ENCODE measurements around the gene DLGAP4.

DLGAP4 gene

DNA sequence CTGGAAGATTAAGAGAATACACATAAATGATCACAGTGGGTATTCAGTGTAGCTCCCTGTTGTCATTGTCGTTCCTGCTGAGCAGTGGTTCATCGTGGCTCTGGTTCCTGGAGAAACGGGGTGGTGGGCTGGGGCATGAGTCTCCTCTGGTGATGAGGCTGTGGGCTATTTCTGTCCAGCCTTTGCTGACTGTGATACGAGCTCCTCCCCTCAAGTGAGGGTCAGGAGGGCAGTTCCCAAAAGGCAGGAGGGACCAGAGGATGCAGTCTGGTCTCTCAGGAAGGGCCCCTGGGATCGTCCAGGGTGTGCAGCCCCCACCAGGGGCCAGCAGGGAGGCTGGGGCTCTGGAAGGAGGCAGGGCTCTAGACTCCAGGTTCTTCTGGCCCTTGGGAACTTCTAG, 31.1 kb upstream of the DLGAP4 start:
- Histone ChIP-seq H3K27me3 (ENCODE audit: control insufficient read depth in 5 of 5, insufficient read depth in 4 of 5, low read length in 5 of 5) (peaks cover 9 to 24% (median 17%) of the 10 kb centered on the region in 5 donors), H3K36me3 (ENCODE audit: control insufficient read depth in 5 of 5, insufficient read depth in 5 of 5, low read length in 5 of 5) (no peaks in the 10 kb centered on the region), H3K9ac (ENCODE audit: low read length in 5 of 5) (no peak overlapping the region), H3K4me1 (ENCODE audit: control insufficient read depth in 5 of 5, insufficient read depth in 5 of 5, low read length in 5 of 5) (no peaks in the 10 kb centered on the region), H3K27ac (ENCODE audit: low read depth, low read length) (no peak overlapping the region), H3K4me3 (ENCODE audit: low read depth in 1 of 5, low read length in 5 of 5) (no peak overlapping the region), H3K9me3 (ENCODE audit: control insufficient read depth in 5 of 5, low read length in 5 of 5) (peaks cover 0 to 2% (median 0%) of the 10 kb centered on the region in 5 donors)

DNA sequence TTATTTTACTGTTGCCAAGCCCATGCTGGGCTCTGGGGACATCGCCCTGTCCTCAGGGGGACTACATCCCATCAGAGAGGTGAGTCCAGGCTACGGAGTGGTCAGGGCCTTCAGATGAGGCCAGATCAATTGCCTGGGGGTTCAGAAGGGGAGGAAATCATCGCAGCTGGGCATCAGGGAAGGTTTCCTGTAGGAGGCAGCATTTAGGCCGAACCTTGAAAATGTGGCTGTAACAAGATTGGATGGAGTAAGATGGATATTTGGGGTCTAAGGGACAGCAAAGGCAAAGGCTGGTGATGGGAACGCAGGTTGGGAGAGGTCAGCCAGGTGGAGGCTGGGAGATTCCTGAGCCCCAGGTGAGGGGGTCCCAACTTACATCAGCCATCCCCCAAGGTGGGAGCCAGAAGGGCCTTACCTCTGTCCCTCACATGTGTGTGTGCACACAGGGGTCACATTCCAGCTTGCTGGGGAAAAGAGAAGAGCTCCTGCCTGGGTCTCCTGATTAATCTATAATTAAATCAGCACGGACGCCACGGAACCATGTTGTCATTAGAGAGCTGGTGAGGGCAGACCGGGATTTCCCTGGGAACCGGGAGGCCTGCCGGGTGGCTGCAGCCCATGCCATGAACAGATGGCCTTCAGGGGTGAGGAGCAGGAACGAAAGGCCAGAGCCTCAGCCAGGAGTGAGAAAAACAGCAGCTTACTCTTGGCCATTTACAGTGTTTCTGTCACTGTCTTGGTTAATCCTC, 30.5 kb upstream of the DLGAP4 start:
- Histone ChIP-seq H3K4me1 (ENCODE audit: control insufficient read depth in 5 of 5, insufficient read depth in 5 of 5, low read length in 5 of 5) (no peaks in the 10 kb centered on the region), H3K9ac (ENCODE audit: low read length in 5 of 5) (no peak overlapping the region), H3K27me3 (ENCODE audit: control insufficient read depth in 5 of 5, insufficient read depth in 4 of 5, low read length in 5 of 5) (peaks cover 9 to 24% (median 19%) of the 10 kb centered on the region in 5 donors), H3K9me3 (ENCODE audit: control insufficient read depth in 5 of 5, low read length in 5 of 5) (peaks cover 0 to 2% (median 0%) of the 10 kb centered on the region in 5 donors), H3K27ac (ENCODE audit: low read depth, low read length) (no peak overlapping the region), H3K36me3 (ENCODE audit: control insufficient read depth in 5 of 5, insufficient read depth in 5 of 5, low read length in 5 of 5) (no peaks in the 10 kb centered on the region), H3K4me3 (ENCODE audit: low read depth in 1 of 5, low read length in 5 of 5) (no peak overlapping the region)

DNA sequence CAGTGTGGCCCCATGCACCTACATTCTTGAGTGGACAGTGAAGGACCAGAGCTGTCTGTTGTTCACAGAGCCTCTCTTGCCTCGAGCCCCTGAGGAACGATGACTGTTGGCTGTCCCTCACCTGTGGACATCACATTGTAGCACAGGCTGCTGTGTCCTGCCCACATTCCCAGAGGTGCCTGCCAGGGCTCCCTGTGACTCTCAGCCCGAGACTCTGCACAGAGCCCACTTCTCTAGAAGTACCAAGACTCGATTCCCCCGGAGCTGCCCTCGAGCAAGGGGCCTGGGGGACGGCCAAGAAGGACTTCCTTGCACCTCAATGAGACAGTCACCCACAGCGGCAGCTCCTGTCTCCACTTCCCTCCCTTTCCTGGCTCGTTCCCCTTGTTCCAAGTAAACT, 28.6 kb upstream of the DLGAP4 start:
- H3K27ac ChIP-seq (ENCODE audit: low read depth, low read length): no peak overlapping the region
- no peak overlapping the region for H3K4me3 ChIP-seq (ENCODE audit: low read depth in 1 of 5, low read length in 5 of 5)
- no peaks in the 10 kb centered on the region for H3K36me3 ChIP-seq (ENCODE audit: control insufficient read depth in 5 of 5, insufficient read depth in 5 of 5, low read length in 5 of 5)
- H3K9me3 ChIP-seq (ENCODE audit: control insufficient read depth in 5 of 5, low read length in 5 of 5): peaks cover 0 to 2% (median 0%) of the 10 kb centered on the region in 5 donors
- no peaks in the 10 kb centered on the region for H3K4me1 ChIP-seq (ENCODE audit: control insufficient read depth in 5 of 5, insufficient read depth in 5 of 5, low read length in 5 of 5)
- H3K27me3 ChIP-seq (ENCODE audit: control insufficient read depth in 5 of 5, insufficient read depth in 4 of 5, low read length in 5 of 5): peaks cover 7 to 24% (median 19%) of the 10 kb centered on the region in 5 donors
- no peak overlapping the region for H3K9ac ChIP-seq (ENCODE audit: low read length in 5 of 5)

DNA sequence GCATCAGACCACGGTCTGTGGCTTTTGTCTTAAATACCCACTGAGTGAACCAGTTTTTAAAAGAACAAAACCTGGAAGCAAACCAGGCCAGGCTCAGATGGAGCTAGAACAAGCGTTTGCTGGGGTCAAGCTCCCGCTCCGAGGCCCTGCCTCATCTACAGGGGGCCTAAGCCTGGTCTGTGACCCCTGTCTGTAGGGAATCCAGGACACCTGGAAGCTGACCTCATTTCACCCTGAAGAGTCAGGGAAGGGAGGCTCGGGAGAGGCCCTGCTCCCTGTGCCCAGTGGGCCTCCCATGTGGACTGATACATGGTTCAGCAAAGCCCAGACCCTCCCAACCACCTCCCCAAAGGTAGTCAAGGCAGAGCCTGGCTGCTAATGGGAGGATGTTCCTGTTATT, 26.8 kb upstream of the DLGAP4 start:
- H3K9ac ChIP-seq (ENCODE audit: low read length in 5 of 5): no peak overlapping the region
- no peak overlapping the region for H3K27ac ChIP-seq (ENCODE audit: low read depth, low read length)
- no peaks in the 10 kb centered on the region for H3K36me3 ChIP-seq (ENCODE audit: control insufficient read depth in 5 of 5, insufficient read depth in 5 of 5, low read length in 5 of 5)
- peaks cover 0 to 6% (median 0%) of the 10 kb centered on the region in 5 donors for H3K9me3 ChIP-seq (ENCODE audit: control insufficient read depth in 5 of 5, low read length in 5 of 5)
- H3K4me3 ChIP-seq (ENCODE audit: low read depth in 1 of 5, low read length in 5 of 5): no peak overlapping the region
- H3K4me1 ChIP-seq (ENCODE audit: control insufficient read depth in 5 of 5, insufficient read depth in 5 of 5, low read length in 5 of 5): no peaks in the 10 kb centered on the region
- peaks cover 3 to 20% (median 11%) of the 10 kb centered on the region in 5 donors for H3K27me3 ChIP-seq (ENCODE audit: control insufficient read depth in 5 of 5, insufficient read depth in 4 of 5, low read length in 5 of 5)

DNA sequence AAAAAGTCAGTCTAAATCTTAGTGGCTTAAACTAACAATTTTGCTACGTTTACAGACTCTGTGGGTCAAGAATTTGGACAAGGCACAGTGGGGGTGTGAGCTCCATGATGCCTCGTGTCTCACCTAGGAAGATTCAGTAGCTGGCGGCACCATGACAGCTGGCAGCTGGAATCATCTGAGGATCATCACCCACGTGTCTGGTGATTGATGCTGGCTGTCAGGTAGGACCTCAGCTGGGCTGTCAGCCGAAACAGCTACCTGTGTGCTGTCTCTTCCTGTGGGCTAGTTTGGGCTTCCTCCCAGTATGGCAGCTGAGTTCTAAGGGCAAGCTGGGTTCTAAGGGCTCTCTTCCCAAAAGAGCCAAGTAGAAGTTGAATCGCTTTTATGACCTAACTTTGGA, 26.4 kb upstream of the DLGAP4 start:
- no peak overlapping the region for H3K27ac ChIP-seq (ENCODE audit: low read depth, low read length)
- no peaks in the 10 kb centered on the region for H3K4me1 ChIP-seq (ENCODE audit: control insufficient read depth in 5 of 5, insufficient read depth in 5 of 5, low read length in 5 of 5)
- peaks cover under 1 to 16% (median 8%) of the 10 kb centered on the region in 5 donors for H3K27me3 ChIP-seq (ENCODE audit: control insufficient read depth in 5 of 5, insufficient read depth in 4 of 5, low read length in 5 of 5)
- peaks cover 0 to 6% (median 0%) of the 10 kb centered on the region in 5 donors for H3K9me3 ChIP-seq (ENCODE audit: control insufficient read depth in 5 of 5, low read length in 5 of 5)
- H3K36me3 ChIP-seq (ENCODE audit: control insufficient read depth in 5 of 5, insufficient read depth in 5 of 5, low read length in 5 of 5): no peaks in the 10 kb centered on the region
- no peak overlapping the region for H3K4me3 ChIP-seq (ENCODE audit: low read depth in 1 of 5, low read length in 5 of 5)
- H3K9ac ChIP-seq (ENCODE audit: low read length in 5 of 5): no peak overlapping the region

DNA sequence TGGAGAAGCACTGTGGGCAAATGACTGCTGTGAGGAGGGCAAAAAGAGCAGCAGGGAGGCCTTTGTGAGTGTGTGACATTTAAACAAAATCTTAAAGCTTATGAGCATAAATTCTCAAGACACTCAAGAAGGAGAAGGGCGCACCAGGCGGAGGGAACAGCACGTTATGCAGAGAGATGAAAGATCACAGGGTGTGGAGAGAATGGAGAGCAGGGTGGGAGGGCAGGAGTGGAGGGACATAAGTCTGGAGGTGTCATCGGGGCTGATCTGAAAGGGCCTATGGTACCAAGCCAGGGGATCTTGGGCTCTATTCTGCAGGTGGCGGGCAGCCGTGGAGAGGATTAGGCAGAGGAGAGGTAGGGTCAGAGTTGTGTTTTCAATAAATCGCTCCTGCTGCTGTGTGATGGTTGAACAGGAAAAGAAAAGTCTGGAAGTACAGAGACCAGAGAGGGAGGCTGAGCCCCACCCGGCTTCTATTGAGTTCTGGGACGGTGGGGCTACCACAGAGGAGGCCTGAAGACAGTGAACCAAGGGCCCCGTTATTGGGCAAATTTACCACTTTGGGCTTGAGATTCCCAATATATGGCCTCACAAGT, 24.3 kb upstream of the DLGAP4 start:
- Histone ChIP-seq H3K4me1 (ENCODE audit: control insufficient read depth in 5 of 5, insufficient read depth in 5 of 5, low read length in 5 of 5) (no peaks in the 10 kb centered on the region), H3K36me3 (ENCODE audit: control insufficient read depth in 5 of 5, insufficient read depth in 5 of 5, low read length in 5 of 5) (no peaks in the 10 kb centered on the region), H3K9me3 (ENCODE audit: control insufficient read depth in 5 of 5, low read length in 5 of 5) (peaks cover 0 to 6% (median 0%) of the 10 kb centered on the region in 5 donors), H3K9ac (ENCODE audit: low read length in 5 of 5) (no peak overlapping the region), H3K4me3 (ENCODE audit: low read depth in 1 of 5, low read length in 5 of 5) (no peak overlapping the region), H3K27me3 (ENCODE audit: control insufficient read depth in 5 of 5, insufficient read depth in 4 of 5, low read length in 5 of 5) (peaks cover 0 to 9% (median 7%) of the 10 kb centered on the region in 5 donors), H3K27ac (ENCODE audit: low read depth, low read length) (no peak overlapping the region)

DNA sequence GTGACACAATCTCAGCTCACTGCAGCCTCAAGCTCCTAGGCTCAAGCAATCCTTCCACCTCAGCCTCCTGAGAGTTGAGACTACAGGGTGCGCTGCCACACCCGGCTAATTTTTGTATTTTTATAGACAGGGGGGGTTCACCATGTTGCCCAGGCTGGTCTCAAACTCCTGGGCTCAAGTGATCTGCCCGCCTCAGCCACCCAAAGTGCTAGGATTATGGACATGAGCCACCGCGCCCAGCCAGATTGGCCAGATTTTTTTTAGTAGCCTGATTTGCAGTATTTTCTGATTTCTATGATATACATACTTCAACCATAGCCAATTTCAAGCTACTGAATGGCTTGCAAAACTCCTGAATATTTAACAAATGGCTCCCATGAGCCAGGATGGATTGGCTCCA, 21.4 kb upstream of the DLGAP4 start:
- H3K9me3 ChIP-seq (ENCODE audit: control insufficient read depth in 5 of 5, low read length in 5 of 5): peaks cover 0 to 6% (median 1%) of the 10 kb centered on the region in 5 donors
- no peaks in the 10 kb centered on the region for H3K36me3 ChIP-seq (ENCODE audit: control insufficient read depth in 5 of 5, insufficient read depth in 5 of 5, low read length in 5 of 5)
- no peak overlapping the region for H3K27ac ChIP-seq (ENCODE audit: low read depth, low read length)
- H3K9ac ChIP-seq (ENCODE audit: low read length in 5 of 5): no peak overlapping the region
- H3K4me1 ChIP-seq (ENCODE audit: control insufficient read depth in 5 of 5, insufficient read depth in 5 of 5, low read length in 5 of 5): no peaks in the 10 kb centered on the region
- no peak overlapping the region for H3K4me3 ChIP-seq (ENCODE audit: low read depth in 1 of 5, low read length in 5 of 5)
- peaks cover 2 to 7% (median 4%) of the 10 kb centered on the region in 5 donors for H3K27me3 ChIP-seq (ENCODE audit: control insufficient read depth in 5 of 5, insufficient read depth in 4 of 5, low read length in 5 of 5)

DNA sequence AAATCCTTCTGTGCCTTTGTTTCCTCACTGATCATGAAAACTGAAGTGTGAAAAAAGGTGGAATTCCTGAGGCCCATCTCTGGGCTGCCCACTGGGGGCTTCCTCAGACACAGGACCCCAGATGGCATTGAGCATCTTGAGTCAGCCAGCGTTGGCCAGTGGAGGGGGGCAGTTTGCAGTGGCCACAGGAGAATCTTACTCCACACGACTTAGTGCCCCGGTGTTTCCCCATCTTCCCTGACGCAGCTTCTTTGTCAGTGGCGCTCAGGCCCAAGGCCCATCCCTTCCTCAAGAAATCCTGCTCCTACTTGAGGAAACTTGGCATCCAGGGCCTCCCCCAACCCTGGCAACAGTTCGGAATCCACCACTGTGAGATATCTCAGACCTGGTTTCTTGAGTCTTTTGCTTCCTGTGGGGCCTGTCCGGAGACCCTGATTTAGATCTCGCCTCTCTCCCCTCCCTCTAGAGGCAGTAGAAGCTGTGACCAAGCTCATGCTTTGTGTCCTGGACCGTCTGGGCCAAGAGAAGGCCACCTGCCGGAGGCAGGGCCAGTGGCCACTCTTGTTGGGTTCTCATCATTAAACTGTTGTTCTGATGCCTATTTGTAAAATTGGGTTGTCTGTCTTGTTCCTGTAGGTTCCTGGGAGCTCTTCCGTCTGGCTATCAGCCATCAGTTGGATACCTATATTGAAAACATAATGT, 20.2 kb upstream of the DLGAP4 start:
- Histone ChIP-seq H3K9me3 (ENCODE audit: control insufficient read depth in 5 of 5, low read length in 5 of 5) (peaks cover 0 to 6% (median 0%) of the 10 kb centered on the region in 5 donors), H3K4me3 (ENCODE audit: low read depth in 1 of 5, low read length in 5 of 5) (no peak overlapping the region), H3K27ac (ENCODE audit: low read depth, low read length) (no peak overlapping the region), H3K9ac (ENCODE audit: low read length in 5 of 5) (no peak overlapping the region), H3K4me1 (ENCODE audit: control insufficient read depth in 5 of 5, insufficient read depth in 5 of 5, low read length in 5 of 5) (no peaks in the 10 kb centered on the region), H3K36me3 (ENCODE audit: control insufficient read depth in 5 of 5, insufficient read depth in 5 of 5, low read length in 5 of 5) (no peaks in the 10 kb centered on the region), H3K27me3 (ENCODE audit: control insufficient read depth in 5 of 5, insufficient read depth in 4 of 5, low read length in 5 of 5) (peaks cover 0 to 5% (median 4%) of the 10 kb centered on the region in 5 donors)

DNA sequence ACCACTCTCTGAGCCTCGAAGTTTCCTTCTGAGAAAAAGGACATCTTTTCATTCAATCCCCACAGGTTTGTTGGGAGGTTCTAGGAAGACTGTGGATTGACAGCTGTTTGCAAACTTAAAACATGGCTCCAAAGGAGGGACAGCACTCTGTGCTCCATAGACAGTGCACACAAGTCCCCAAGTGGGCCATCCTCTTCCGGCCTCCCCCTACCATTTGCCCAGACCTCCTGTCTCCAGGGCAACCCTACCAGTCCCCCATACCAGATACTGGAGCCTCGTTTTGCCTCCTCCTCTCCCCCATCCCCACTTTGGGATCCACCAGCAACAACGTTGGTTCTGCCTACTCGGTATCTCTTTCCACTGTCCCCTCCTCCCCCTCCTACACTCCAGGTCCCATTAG, 8.5 kb upstream of the DLGAP4 start:
- Histone ChIP-seq H3K27ac (ENCODE audit: low read depth, low read length) (no peak overlapping the region), H3K4me1 (ENCODE audit: control insufficient read depth in 5 of 5, insufficient read depth in 5 of 5, low read length in 5 of 5) (no peaks in the 10 kb centered on the region), H3K27me3 (ENCODE audit: control insufficient read depth in 5 of 5, insufficient read depth in 4 of 5, low read length in 5 of 5) (peaks cover 11 to 48% (median 37%) of the 10 kb centered on the region in 5 donors), H3K9ac (ENCODE audit: low read length in 5 of 5) (no peak overlapping the region), H3K4me3 (ENCODE audit: low read depth in 1 of 5, low read length in 5 of 5) (no peak overlapping the region), H3K9me3 (ENCODE audit: control insufficient read depth in 5 of 5, low read length in 5 of 5) (no peaks in the 10 kb centered on the region), H3K36me3 (ENCODE audit: control insufficient read depth in 5 of 5, insufficient read depth in 5 of 5, low read length in 5 of 5) (no peaks in the 10 kb centered on the region)

DNA sequence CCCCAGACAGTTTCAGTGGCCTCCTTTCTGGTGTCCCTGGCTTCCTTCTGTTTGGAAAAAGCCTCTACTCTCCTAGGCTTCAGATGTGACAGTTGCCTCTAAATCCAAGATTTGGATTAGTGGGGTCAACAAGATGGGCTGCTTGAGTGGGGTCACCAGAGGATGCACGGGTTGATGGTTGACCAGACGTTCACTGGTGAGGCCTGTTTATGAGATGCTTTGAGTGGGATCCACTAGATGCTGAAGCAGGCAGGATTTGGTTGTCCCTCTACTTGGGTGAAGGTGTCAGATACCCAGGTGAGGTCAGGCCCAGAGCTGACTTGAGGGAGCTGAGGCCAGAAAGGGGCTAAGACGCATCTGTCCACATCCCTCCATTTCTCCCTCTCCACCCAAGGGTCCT, 8.1 kb upstream of the DLGAP4 start:
- no peak overlapping the region for H3K9ac ChIP-seq (ENCODE audit: low read length in 5 of 5)
- peaks cover 12 to 52% (median 41%) of the 10 kb centered on the region in 5 donors for H3K27me3 ChIP-seq (ENCODE audit: control insufficient read depth in 5 of 5, insufficient read depth in 4 of 5, low read length in 5 of 5)
- H3K4me3 ChIP-seq (ENCODE audit: low read depth in 1 of 5, low read length in 5 of 5): no peak overlapping the region
- no peak overlapping the region for H3K27ac ChIP-seq (ENCODE audit: low read depth, low read length)
- H3K9me3 ChIP-seq (ENCODE audit: control insufficient read depth in 5 of 5, low read length in 5 of 5): no peaks in the 10 kb centered on the region
- H3K36me3 ChIP-seq (ENCODE audit: control insufficient read depth in 5 of 5, insufficient read depth in 5 of 5, low read length in 5 of 5): no peaks in the 10 kb centered on the region
- no peaks in the 10 kb centered on the region for H3K4me1 ChIP-seq (ENCODE audit: control insufficient read depth in 5 of 5, insufficient read depth in 5 of 5, low read length in 5 of 5)

Measured in subcutaneous abdominal adipose tissue (tissue), 5 donors.